SK-N-DZ (cell line): Measurements from ENCODE around the gene NSUN6. TPM values are rescaled to one million over a fixed set of nuclear protein-coding genes. Genes with fewer than 3 reads are reported as not detected.

Experiments
- DNase-seq: peaks from one replicate; pipeline ENCODE4 v3.0.0-alpha.2; 2015; ENCODE audit warnings: low spot score
- polyA plus RNA-seq, 2 experiments: library from polyadenylated mRNA; depleted of rRNA; stranded (reverse); fragments of >200 nt; gene quantifications; 2 replicates each; pipeline ENCODE4 v1.2.3, GENCODE V29; 2014

NSUN6 gene, protein sequence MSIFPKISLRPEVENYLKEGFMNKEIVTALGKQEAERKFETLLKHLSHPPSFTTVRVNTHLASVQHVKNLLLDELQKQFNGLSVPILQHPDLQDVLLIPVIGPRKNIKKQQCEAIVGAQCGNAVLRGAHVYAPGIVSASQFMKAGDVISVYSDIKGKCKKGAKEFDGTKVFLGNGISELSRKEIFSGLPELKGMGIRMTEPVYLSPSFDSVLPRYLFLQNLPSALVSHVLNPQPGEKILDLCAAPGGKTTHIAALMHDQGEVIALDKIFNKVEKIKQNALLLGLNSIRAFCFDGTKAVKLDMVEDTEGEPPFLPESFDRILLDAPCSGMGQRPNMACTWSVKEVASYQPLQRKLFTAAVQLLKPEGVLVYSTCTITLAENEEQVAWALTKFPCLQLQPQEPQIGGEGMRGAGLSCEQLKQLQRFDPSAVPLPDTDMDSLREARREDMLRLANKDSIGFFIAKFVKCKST
- polyA plus RNA-seq (2014; cell fraction: cytosol; rRNA removed): 16.2 and 17.2 TPM in 2 replicates
- 25.2 and 30.9 TPM in 2 replicates for polyA plus RNA-seq (2014; cell fraction: nucleus; rRNA removed)

DNA sequence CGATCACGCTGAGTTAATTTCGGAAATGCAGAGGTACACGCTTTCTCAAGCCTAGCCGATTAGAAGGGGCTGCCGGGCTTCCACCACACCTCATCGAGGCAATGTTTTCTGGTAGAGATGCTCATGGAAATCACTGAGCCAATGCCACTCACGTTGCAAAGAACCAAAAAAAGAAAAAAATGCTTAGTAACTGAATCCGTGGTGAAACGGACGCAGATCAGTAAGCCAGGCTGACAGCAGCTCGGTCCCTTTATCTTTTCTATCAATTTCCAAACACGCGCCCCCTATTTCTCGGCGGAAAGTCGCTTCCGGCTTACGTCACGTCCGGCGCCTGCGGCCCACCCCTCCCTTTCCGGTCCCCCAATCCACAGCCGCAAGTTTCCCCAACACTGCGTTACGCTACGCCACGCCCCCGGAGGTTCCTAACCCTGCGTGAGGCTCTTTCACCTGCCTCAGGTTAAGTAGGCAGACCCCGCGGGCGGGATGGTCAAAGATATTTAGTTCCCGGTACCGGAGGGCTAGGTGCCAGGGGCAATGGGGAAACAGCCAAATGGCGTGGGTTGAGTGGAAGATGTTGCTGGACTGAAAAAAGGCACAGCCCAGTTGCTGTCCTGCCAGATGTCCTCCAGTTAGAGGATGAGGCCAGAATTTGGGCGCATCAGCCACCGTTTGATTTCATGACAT is at the start of gene NSUN6:
Gene NSUN6, minus strand, starts transcription at position 264 of the 684 bp plus-strand sequence. CDS start 384 bp downstream, outside the sequence.
- DNase-seq: peak; percentile 79

DNA sequence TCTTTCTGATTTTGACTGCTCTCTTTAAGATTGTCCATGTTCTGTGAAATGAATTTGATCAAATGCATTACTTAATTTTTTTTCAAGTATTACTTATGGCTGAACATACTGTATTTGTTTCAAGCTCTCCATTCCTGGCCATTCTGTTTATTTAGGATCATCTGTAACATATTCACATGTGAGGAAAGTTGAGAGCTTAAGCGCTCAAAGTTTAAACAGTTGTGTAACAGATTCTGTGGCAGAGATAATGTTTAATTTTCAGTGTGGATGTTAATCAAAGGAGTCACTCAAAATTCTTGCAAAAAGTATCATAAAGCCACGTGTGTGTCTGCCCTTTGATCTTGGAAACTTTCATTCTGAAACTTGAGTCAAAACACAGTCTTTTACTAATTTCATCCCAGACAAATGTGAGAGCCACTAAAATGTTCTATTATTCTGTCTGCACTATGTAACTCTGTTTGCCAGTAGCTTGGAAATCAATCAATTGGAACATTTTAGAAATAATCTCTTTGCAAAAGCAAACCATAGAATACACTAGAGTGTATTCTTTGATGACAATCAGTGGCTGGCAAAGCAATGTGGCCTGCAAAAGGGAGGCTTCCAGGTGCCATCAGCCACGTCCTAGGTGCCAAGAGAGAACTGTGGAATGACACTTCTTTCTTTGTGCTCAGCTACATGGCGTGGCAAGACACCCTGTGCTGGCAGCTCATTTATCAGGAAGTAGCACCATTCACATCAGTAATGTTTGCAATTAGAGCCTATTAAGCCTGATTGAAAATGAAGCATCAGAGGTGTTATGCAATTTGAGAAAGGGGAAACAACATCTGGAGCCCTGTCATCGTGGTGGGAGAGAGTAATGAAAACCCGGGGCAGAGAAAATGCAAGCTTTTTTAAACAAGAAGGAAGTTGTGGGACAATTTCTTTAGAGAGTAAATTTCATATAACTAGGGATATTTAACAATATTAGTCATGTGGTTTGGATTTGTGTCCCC is 48.8 kb upstream of the NSUN6 start:
- DNase-seq: no peak

DNA sequence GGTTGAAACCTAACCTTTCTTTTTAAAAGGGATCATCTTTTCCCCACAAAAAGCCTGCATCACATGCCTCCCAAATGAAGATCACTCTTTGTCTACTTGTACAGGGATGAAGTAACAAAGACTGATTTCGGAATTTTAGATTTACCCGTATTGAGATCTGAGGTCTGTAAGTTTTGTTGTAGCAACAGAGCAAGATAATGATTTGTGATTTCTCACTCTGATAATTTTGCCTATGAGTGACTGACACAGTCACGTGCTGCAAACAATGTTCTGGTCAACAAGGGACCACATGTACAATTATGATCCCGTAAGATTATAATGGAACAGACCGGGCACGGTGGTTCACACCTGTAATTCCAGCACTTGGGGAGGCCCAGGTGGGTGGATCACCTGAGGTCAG is 39.2 kb upstream of the NSUN6 start:
- DNase-seq: no peak

DNA sequence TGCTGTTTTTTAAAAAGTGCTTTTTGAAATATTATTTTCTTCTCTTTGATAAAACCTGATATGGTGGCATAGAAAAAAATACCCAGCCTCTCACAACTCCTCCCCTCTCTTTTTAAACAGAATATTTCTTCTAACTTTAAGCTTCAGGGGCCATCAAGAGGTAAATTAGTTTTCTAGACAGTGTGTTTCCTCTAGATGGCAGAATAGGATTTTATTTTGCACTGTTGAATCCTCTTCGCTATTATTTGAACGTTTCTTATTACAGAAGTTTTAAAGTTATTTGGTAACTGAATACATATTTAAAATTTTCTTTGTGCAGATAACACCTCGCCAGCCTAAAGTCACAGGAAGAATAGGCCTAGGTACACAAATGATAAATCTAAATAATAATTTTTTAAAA is 38.1 kb upstream of the NSUN6 start:
- DNase-seq: no peak

DNA sequence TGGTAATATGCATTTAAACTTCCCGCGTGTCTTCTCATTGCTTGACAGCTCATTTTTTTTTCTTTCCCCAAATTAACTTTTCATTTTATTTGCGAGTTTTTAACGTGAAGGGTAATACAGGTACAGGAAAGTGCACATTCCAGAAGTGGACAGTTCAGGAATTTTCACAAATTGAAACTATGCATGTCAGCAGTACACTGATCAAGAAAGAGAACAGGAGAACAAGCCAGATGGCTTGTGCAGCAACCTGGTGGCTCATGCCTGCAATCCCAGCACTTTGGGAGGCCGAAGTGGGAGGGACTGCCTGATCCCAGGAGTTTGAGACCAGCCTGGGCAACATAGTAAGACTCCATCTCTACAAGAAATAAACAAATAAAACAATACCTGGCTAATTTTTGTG is 36.3 kb upstream of the NSUN6 start:
- no peak for DNase-seq

DNA sequence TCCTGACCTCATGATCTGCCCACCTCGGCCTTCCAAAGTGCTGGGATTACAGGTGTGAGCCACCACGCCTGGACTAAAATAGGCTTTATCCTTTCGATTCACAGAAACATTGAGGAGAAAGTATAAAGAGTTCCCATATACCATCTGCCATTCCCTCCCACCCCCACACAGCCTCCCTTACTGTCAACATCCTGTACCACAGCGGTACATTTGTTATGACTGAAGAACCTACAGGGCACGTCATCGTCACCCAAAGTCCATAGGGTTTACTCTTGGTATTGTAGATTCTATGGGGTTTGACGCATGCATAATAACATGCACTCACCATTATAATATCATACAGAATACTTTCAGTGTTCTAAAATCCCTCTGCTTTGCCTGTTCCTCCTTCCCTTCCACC is 35.8 kb upstream of the NSUN6 start:
- DNase-seq: no peak

DNA sequence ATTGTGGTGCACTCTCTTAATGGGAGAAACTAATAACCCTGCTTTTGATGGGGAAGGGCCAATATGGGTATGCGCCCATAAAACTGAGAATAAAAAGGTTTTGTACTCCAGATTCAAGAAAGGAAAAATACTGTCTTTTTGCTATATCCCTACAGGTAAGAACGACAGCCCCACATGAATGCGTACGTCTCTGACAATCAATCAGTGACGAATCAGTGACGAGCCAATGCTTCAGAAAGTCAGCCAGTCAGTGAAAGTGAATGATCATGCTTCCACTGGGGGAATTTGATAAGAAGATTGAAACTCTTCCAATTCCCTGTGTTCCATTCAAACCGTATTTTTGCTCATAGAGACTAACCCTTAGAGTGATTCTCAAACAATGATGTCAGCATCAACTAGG is 34.2 kb upstream of the NSUN6 start:
- no peak for DNase-seq

DNA sequence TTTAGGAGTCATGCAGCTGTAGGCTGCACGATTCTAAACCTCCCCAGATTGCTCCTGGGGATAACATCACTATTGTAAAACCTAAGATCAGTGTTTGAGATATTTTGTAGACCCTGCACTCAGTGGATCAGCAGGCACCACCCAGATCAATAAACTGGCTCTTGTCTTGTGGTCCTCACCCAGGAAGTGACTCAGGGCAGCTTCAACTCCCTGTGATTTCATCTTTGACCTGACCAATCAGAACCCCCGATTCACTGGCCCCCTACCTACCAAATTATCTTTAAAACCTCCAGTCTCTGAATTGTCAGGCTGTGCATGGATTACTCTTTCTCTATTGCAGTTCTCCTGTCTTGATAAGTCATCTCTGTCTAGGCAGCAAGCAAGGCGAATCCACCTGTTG is 33.6 kb upstream of the NSUN6 start:
- no peak for DNase-seq

DNA sequence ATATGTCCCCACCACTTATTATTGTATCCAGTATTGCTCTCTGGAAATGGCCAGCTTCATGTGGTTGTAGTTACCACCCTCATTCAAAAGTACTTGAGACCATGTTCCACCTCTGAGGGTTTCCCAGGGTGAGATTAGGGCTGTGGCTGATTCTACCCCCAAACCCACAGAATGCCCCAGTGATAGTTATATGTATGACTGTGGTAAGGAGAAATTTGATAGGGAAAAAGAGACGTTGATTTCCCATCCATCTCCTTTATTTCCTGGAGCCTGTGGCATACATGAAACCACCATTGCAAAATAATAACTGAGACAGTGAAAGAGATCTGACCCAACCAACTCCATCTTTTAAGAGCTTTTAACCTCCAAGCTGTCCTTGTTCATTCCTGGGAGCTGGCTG is 33.0 kb upstream of the NSUN6 start:
- no peak for DNase-seq

DNA sequence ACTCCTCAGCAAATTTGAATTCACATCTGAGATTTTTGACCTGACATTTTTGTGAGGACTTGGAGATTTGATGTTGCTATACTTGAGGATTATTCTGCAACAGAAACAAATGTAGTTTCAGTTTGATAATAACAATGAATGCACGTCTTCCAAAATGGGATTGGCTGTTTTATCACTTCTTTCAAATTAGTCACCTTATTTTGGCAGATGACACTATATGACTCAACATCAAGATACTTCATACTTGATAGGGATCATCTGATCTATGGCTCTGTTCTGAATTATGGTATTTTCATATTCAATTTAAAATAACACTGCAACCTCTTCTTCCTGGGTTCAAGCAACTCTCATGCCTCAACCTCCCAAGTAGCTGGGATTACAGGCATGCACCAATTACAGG is 32.0 kb upstream of the NSUN6 start:
- no peak for DNase-seq

DNA sequence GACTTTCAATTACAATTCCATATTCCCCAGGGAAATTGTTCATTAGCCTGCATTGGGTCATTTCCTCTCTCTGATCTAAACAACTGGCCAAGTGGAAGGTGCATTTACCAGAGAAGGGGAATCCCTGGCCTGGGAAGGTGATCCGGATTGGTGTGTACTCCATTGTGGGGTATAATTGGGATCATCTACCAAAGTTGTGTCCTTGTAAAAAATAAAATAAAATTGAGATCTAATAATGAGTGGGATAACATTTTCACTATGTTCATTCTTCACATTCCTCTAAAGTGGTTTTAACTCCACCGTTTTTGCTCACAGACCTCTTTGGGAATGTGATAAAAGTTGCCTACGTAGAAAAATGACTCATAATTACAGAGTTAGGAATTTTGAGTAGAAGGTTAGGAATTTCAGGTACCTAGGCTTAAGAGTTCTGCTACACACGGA is 30.6 kb upstream of the NSUN6 start:
- DNase-seq: no peak

DNA sequence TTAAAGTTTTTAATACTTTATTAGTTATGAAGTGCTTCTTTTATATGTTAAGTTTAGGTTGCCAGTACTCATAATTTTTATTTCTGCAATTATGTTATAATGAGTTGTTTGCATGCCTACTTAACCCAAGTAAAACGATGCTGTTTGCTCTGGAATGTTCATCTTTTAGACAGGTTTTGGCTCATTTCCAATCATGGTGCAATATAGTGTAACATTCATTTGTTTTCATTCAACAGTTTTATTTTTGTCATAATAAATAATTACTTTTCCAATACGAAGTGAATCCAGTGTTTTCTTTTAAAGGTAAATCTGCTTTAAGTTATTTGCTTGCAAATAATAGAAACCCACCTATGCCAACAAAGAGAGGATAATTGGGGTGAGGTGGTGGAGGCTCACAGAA is 30.0 kb upstream of the NSUN6 start:
- DNase-seq: no peak

DNA sequence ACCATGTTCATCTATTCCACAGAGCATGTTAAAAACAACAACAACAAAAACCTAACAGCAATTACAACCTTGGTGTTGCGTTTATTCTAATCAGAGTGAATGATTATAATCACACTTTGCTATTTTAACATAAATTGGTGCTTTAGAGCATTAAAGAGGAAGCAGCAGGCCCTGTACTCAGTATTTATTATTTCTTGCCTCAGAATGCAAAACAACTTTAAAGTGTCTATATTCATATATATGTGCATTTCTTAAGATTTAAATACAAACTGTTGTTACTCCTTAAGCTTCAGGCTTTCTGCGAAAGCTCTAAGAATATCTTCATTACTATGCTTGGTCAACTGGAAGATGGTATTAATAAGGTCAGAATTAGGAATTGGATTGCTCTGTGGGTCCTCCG is 29.4 kb upstream of the NSUN6 start:
- DNase-seq: no peak

DNA sequence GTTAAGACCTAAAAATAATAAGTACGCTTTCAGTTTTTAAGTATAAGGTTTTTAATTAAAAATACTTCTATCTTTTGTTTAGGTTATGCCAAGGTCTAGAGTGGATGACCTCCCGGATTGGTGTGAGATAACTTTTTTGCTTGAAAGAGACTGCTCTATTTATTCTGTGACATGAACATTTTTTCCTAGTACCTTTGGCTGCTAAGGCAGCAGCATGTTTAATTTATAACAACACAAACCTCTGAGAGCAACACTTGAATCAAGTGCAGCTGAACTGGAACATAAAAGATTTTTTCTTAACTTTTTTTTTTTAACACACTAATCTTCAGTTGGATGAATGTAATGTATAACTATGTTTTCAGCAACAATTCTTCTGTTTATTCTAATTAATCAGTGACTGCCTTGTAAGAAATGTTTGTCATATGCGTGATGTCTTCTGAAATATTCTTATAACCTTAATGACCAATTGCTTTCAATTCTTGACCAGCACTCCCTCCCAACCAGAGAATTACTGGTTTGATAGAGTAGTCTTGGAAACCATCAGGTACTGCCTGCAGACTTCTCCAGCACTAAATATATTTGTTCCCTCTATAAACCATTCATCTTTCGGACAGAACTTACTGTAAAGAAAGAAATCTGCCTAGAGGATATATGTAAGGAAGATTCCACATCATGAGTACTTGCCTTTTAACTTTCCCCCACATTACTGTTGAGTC is 23.9 kb upstream of the NSUN6 start:
- no peak for DNase-seq

DNA sequence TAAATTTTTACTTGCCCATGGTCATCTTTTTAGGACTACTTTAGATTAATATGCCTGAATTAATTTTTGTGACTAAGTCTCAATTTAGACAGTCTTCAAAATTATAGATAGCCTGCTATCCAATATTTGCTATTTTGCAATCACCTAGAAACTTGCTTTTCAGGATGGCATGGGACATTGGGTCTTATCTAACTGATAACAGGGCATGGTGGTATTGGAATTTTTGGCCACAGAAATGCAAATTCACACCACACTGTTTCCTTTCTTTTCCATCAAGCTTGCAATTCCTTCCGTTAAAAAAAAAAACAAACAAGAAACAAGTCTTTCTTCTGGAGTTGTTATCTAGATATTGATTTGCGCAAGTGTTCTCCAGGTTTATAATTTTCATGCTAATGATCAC is 16.6 kb upstream of the NSUN6 start:
- DNase-seq: no peak

DNA sequence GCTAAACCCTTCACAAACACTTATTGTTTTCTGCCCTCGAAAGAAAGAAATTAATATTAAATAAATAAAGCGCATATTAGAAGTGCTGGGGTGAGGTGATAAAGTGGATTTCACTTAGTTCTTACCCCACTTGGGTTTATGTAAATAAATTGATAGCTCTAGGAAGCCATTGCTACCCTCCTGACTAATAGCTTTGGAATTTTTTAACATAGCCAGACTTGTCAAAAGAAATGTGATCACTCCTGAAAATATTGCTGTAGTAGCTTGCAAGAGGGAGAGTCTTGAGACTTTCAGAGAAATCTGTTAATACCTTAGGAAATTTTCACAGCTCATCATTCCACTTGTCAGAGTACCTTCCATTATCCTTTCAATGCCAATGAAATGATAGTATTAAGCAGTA is 15.4 kb upstream of the NSUN6 start:
- no peak for DNase-seq

DNA sequence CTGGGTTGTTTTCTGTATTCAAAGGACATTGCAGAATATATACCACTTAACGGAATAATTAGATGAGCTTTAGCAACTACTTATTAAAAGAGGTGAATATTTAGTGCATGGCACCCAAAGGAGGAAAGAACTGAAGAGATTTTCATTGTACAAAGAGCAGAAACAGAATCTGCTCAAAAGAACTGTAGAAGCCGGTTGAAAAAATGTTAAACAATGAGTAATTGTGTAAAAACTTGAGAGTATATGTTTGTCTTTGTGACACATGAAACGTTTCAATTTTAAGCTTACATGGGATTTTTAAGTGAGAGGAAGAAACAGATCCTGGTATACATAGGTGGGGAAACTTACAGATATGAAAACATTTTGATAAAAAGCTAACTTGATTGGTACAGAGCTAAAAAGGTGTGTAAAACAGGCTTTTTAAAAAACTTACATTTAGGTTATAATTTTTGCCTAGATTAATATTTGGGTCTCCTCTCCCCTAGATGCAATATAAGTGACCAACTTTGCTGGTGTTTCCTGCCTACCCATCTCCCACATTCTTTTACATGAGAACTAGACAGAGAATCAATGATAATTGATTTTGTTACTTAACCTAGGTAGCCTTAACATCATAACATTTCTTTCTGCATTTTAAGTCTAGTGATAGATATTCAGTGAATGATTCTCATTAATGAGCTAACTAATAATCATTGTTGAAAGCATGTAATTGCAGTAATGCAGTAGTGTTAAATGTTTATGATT is 14.6 kb upstream of the NSUN6 start:
- no peak for DNase-seq

DNA sequence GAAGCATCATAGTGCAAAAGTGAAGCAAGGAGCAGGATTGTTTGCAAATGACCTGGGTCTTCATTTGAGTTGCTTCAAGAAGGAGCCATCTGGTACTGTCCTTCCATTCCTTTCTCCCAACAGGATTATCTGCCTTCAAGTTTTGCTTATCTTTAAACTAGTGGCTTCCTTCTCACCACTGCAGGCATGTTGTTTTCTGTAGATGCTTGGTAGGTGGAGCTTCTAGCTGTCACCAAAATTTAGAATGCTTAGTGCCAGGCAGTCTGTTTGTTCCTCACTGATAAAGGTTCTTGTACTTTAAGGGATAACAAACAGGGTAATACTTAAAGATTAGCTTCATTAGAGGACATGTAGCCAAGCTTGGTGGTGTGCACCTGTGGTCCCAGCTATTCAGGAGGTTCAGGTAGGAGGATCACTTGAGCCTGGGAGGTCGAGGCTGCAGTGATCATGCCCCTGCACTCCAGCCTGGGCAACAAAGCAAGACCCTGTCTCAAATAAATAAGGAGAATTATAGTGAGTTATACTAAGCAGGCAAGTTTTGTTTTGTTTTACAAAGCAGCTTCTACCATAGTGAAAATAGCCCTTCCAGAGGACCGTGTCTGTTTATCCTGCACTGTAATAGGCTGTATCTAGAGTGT is 13.6 kb upstream of the NSUN6 start:
- DNase-seq: no peak

DNA sequence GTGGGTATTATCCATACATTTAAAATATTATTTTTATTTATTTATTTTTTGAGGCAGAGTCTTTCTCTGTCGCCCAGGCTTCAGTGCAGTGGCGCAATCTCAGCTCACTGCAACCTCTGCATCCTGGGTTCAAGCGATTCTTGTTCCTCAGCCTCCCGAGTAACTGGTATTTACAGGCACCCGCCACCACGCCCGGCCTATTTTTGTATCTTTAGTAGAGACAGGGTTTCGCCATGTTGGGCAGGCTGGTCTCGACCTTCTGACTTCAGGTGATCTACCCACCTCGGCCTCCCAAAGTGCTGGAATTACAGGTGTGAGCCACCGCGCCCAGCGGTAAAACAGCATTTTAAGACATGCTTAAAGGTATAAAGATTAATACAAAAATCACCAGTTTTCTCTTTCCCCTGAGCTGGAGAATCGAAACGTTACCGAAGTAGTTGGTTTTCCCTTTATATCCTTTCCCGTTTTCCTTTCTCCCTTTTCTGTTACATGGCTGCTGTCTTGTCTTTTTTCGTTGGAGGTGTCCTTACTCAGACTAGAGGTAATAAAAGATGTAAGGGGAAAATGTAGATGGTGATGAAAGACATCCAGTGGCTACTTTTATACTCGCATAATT is 9.5 kb upstream of the NSUN6 start:
- DNase-seq: no peak
